Gastrocnemius medialis (tissue), 4 donors: ENCODE results near the gene PRKCQ. TPM values are rescaled to one million over a fixed set of nuclear protein-coding genes. Genes with fewer than 3 reads are reported as not detected.

Source experiments
- ATAC-seq, 2 donors: fragments of 150-250 bp; one replicate each; pipeline ENCODE4 v1.9.1; 2016
- DNase-seq, 2 donors: peaks; one replicate each; pipeline ENCODE4 v3.0.0-alpha.2; 2019
- H3K27ac ChIP-seq, 4 donors: fragments of 200-600 bp; sonication (generic); 1 replicate in 1 of 4; 2 replicates in 3 of 4; pipeline ENCODE4 v1.5.1; 2016 to 2018; ENCODE audit warnings: mild to moderate bottlenecking in 2 of 4, moderate library complexity in 1 of 4
- H3K27me3 ChIP-seq, 3 donors: fragments of 200-600 bp; sonication (generic) in 2 of 3; 1 replicate in 1 of 3; 2 replicates in 2 of 3; pipeline versions ENCODE4 v1.5.1 to v1.6.0; 2016 to 2019; ENCODE audit warnings: mild to moderate bottlenecking in 1 of 3, moderate library complexity in 1 of 3
- H3K36me3 ChIP-seq, 2 donors: fragments of 200-600 bp; sonication (generic) in 1 of 2; one replicate each; pipeline ENCODE4 v1.5.1; 2017 to 2018
- H3K4me1 ChIP-seq, 2 donors: fragments of 200-600 bp; sonication (generic) in 1 of 2; one replicate each; pipeline ENCODE4 v1.5.1; 2016 to 2017; ENCODE audit warnings: mild to moderate bottlenecking in 2 of 2
- H3K4me3 ChIP-seq, 4 donors: fragments of 200-600 bp; sonication (generic) in 3 of 4; 1 replicate in 1 of 4; 2 replicates in 3 of 4; pipeline ENCODE4 v1.5.1; 2016 to 2019; ENCODE audit warnings: mild to moderate bottlenecking in 2 of 4
- H3K9me3 ChIP-seq, 3 donors: fragments of 200-600 bp; sonication (generic) in 2 of 3; 1 replicate in 1 of 3; 2 replicates in 2 of 3; pipeline ENCODE4 v1.5.1; 2016 to 2019
- CTCF ChIP-seq, 5 experiments: fragments of 450-650 bp in 3 of 5; fragments of 200-600 bp in 2 of 5; sonication (generic) in 2 of 5; IDR thresholded peaks in 4 of 5; conservative IDR thresholded peaks in 1 of 5; 1 replicate in 4 of 5; 2 replicates in 1 of 5; pipeline ENCODE4 v1.5.1; 2016 to 2019; ENCODE audit warnings: antibody characterized with exemption in 5 of 5, mild to moderate bottlenecking in 3 of 5, moderate library complexity in 3 of 5
- POLR2A ChIP-seq, 2 donors: fragments of 450-650 bp; IDR thresholded peaks; one replicate each; pipeline ENCODE4 v1.6.1; 2017; ENCODE audit warnings: antibody characterized with exemption in 2 of 2, mild to moderate bottlenecking in 2 of 2, moderate library complexity in 2 of 2
- in situ Hi-C, 4 donors: fragments of 200-750 bp; cut with MboI; loops; one replicate each; pipeline versions ENCODE4 v1.15.0 to v1.8.0; 2017; ENCODE audit warnings: low sequenced_read_pairs in 4 of 4
- intact Hi-C: fragments of 100-400 bp; cut with DNase I; formaldehyde crosslinking; loops from one replicate; pipeline ENCODE4 v1.15.1; 2023; ENCODE audit warnings: low total_unique reads
- total RNA-seq, 4 donors: library from RNA; depleted of rRNA; stranded (reverse); fragments of >200 nt; gene quantifications; one replicate each; pipeline versions ENCODE4 v1.1.0 to v1.2.3, GENCODE V29; 2016

PRKCQ gene
- total RNA-seq, 4 donors from 2014 or later: 25.8 to 70.7 (median 38.8) TPM

GRCh38 chr10:6518791-6519429 is 61.2 kb downstream of the PRKCQ start:
- ATAC-seq: no peak
- intact Hi-C loops (loop anchor here (10.0 kb wide), 2 partner anchors 126 to 216 kb away; no protein-coding TSS in a partner anchor), in situ Hi-C loops (loop anchor here in 1 of 4 donors (5.0 kb wide), 1 partner anchor 63 kb away; the partner anchor contains the start of gene PRKCQ)
- no peak overlapping the region for H3K27ac ChIP-seq
- no peaks in the 10 kb centered on the region for H3K27me3 ChIP-seq
- peaks cover 17 to 27% of the 10 kb centered on the region in 2 donors for H3K4me1 ChIP-seq
- no peak overlapping the region for H3K4me3 ChIP-seq
- no peak for DNase-seq
- TF ChIP-seq CTCF (IDR thresholded peaks at IDR 0.05 in 4 of 5, conservative IDR thresholded peaks at IDR 0.05 in 1 of 5) (no peak), POLR2A (IDR thresholded peaks at IDR 0.05) (no peak)
- H3K9me3 ChIP-seq: no peaks in the 10 kb centered on the region
- no peaks in the 10 kb centered on the region for H3K36me3 ChIP-seq

- no peak overlapping the region for H3K4me3 ChIP-seq
- H3K4me1 ChIP-seq: peaks cover 20 to 39% of the 10 kb centered on the region in 2 donors
- TF ChIP-seq POLR2A (IDR thresholded peaks at IDR 0.05) (no peak), CTCF (IDR thresholded peaks at IDR 0.05 in 4 of 5, conservative IDR thresholded peaks at IDR 0.05 in 1 of 5) (no peak)
- intact Hi-C loops (loop anchor here (10.0 kb wide), 2 partner anchors 128 to 218 kb away; no protein-coding TSS in a partner anchor), in situ Hi-C loops (loop anchor here in 1 of 4 donors (5.0 kb wide), 1 partner anchor 65 kb away; the partner anchor contains the start of gene PRKCQ)
- DNase-seq: no peak
- peak overlapping the region; percentile 88 to 92 (median 90) for H3K27ac ChIP-seq
- H3K36me3 ChIP-seq: no peaks in the 10 kb centered on the region
- no peaks in the 10 kb centered on the region for H3K9me3 ChIP-seq
- no peak for ATAC-seq
- no peaks in the 10 kb centered on the region for H3K27me3 ChIP-seq
These were observed 63.2 kb downstream of the PRKCQ start for GRCh38 chr10:6516929-6517284.

- ATAC-seq: no peak
- H3K4me3 ChIP-seq: no peak overlapping the region
- peaks cover 25 to 43% of the 10 kb centered on the region in 2 donors for H3K4me1 ChIP-seq
- no peaks in the 10 kb centered on the region for H3K27me3 ChIP-seq
- TF ChIP-seq CTCF (IDR thresholded peaks at IDR 0.05 in 4 of 5, conservative IDR thresholded peaks at IDR 0.05 in 1 of 5): no peak
- no peaks in the 10 kb centered on the region for H3K9me3 ChIP-seq
- no peak for DNase-seq
- in situ Hi-C loops: loop anchor here in 1 of 4 donors (5.0 kb wide), 1 partner anchor 66 kb away; the partner anchor contains the start of gene PRKCQ
- H3K36me3 ChIP-seq: no peaks in the 10 kb centered on the region
- peak overlapping the region; percentile 88 to 92 (median 90) for H3K27ac ChIP-seq
- intact Hi-C loops: loop anchor here (10.0 kb wide), 2 partner anchors 128 to 218 kb away; no protein-coding TSS in a partner anchor
These were observed 63.7 kb downstream of the PRKCQ start for GRCh38 chr10:6516281-6516928.

- peaks cover 29 to 43% of the 10 kb centered on the region in 2 donors for H3K4me1 ChIP-seq
- intact Hi-C loops (loop anchor here (1.0 to 10.0 kb wide), 4 partner anchors 44 to 220 kb away; partner anchors contain the start of gene PRKCQ), in situ Hi-C loops (loop anchor here in 1 of 4 donors (5.0 kb wide), 1 partner anchor 67 kb away; the partner anchor contains the start of gene PRKCQ)
- peak overlapping the region; percentile 34 to 50 (median 42) for H3K4me3 ChIP-seq
- no peaks in the 10 kb centered on the region for H3K36me3 ChIP-seq
- TF ChIP-seq POLR2A (IDR thresholded peaks at IDR 0.05): peak; percentile 26 to 72
- TF ChIP-seq CTCF (IDR thresholded peaks at IDR 0.05 in 4 of 5, conservative IDR thresholded peaks at IDR 0.05 in 1 of 5): no peak
- peak overlapping the region; percentile 88 to 92 (median 90) for H3K27ac ChIP-seq
- DNase-seq (peak; percentile 36 to 63), ATAC-seq (peak; percentile 86)
- no peaks in the 10 kb centered on the region for H3K27me3 ChIP-seq
- no peaks in the 10 kb centered on the region for H3K9me3 ChIP-seq
These were observed 65.0 kb downstream of the PRKCQ start for GRCh38 chr10:6514844-6515780.
